HG02870 (cell line): Measurements from ENCODE around the gene AGPS.
"Not testable (repeated sequence)": the region's sequence is repeated elsewhere in the genome, so short reads cannot be mapped to it uniquely, and the experiment has no call there.

Experiments
- ATAC-seq: cut with Tn5 transposase; IDR thresholded peaks from one replicate; pipeline ENCODE4 v1.9.1; 2021; ENCODE audit warnings: mild to moderate bottlenecking, moderate library complexity; ENCODE audit not compliant: unreplicated experiment

The AGPS gene

DNA sequence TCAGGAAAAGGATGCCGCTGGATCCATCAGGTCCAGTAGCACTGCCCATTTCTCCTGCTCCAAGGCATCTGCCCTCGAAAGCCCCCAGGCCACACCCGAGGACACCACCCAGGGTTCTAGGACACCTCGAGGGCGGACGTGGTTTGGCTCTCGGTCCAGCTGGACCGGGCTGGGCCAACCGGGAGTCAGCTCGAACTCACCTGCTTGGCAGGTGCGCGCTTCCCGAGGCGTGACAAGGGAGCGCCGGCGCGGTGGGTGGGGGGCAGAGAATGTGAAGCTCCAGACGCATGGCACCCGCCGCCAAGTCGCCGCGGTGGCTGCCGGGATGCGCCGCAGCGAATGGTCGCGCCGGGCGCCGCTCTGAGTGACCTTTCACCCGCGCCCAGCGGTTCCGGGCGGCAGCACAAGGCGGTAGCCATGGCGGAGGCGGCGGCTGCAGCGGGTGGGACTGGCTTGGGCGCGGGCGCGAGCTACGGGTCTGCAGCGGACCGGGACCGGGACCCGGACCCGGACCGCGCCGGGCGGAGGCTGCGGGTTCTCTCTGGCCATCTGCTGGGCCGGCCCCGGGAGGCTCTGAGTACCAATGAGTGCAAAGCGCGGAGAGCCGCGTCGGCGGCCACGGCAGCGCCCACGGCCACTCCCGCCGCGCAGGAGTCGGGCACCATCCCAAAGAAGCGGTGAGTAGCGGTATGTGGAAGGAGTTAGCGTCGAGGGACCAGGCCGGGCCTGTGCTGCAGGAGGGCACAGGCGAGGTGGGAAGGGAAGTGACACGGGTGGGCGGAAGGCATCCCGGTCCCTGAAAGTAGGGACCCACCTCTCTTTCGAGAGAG lies at the start of gene AGPS:
AGPS (plus strand) TSS at position 401 of the 830 bp plus-strand sequence; CDS start at position 418, 17 bp downstream.
- peak; percentile 80 for ATAC-seq

DNA sequence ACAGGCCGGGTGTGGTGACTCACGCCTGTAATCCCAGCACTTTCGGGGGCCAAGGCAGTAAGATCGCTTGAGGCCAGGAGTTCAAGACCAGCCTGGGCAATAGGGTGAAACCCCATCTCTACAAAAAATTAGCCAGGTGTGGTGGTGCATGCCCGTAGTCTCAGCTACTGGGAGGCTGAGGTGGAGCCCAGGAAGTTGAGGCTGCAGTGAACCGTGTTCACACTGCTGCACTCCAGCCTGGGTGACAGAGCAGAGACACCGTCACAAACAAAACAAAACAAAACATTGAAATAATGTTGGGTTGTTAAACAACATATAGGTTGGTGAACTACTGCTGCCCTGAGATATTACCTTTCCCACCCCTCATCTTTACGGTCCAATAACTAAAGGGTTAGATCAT lies 48.8 kb upstream of the AGPS start:
- ATAC-seq: no peak

DNA sequence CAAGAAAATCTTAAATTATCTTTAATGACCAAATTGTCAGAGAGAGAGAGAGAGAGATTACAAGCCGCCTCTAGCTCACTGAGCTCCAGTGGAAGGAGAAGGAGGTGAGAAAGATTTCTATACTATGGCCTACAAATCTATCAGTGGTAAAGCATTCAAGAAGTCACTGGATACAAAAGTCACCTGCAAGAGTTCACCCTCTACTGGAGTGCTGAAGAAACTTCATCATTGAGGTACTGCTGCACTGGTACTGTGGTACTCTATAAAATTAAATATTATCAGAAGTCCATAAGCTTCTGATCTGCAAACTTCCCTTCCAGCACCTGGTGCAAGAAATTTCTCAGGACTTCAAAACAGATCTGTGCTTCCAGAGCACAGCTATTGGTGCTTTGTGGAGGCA lies 48.3 kb upstream of the AGPS start:
- ATAC-seq: no peak

DNA sequence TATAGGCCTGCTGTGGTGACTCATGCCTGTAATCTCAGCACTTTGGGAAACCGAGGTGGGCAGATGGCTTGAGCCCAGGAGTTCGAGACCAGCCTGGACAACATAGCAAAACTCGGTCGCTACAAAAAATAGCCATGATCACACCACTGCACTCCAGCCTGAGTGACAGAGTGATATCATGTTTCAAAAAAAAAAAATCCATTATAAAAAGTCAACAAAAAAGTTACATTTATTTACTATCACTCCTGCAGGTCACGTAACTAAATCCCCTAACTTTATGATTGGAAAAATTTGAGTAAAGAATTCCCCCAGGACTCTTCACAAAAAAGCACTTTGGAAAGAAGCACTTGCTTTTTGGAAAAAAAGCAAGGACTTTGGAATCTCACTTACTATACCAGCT lies 46.4 kb upstream of the AGPS start:
- ATAC-seq: no peak

DNA sequence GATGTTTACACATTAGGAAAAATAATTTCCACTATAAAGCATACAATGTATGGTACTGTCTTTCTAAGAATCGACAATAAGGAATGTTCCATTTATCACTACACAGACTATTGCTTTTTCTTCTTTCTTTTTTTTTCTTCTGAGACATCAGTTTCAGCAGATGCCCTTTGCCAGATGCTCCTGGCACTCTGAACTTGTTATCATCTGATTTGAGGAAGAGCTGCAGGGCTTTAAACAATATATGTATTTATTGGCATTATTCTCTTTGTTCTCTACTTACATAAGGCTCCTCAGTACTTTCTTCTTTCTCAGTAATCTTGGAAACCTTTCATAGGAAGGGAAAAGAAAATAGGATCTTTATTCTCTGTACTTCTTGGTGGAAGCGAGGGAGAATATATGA lies 45.0 kb upstream of the AGPS start:
- no peak for ATAC-seq

DNA sequence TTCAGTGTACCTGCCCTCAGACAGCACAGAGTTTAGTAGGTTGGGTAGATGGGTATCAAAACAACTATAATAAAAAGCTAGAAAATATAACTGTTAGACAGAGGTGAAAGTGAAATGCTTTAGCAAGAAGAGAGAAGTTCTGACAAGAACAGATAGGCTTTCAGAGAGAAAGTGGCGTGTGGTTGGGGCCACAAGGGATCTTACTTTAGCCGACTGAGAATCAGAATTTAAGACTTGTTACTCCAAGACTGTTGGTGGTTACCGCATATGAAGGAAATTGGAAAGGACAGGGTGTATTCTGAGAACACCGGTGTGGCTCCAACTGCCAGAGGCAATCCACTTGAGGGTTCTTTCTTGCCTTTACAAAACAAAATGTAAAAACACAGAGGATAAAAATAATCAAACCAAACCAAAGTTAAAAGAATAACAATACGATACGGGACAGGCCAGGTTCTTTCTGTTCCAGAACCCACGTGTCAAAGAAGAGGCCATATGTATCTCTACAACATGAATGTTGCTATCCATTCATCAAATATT lies 44.4 kb upstream of the AGPS start:
- peak; percentile 52 for ATAC-seq

DNA sequence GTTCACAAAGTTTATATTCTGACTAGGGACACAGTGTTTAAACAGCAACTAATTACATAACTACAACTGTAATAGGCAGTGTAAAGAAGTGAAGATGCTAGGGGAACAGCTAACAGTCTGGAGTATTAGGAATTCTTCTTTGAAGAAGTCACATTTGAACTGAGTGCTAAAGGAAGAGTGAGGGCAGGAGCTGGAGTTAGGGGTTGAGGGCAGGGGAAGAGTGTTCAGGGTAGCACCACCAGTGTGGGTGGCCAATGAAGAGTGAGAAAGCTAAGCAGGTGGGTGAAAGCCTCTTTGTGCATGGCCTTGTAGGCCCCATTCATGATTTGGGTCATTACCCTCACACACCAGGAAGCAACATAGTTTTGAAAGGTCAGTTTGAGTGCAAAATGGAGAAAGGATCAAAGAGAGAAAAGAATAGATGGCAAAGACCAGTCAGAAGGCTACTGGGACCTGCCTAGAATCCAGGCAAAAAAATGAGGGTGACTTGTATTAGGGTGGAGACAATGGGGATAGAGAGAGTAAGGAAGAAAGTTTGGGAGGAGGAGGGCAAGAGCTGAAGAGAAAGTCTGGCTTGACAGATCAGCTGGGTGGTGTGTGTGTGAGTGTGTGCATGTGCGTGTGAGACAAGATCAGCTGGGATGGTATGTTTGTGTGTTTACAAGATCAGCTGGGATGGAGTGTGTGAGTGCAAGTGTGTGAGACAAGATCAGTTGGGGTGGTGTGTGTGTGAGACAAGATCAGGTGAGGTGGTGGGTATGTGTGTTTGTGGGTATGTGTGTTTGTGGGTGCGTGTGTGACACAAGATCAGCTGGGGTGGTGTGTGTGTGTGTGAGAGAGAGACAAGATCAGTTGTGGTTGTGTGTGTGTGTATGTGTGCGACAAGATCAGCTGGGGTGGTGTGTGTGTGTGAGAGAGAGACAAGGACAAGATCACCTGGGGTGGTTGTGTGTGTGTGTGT lies 43.6 kb upstream of the AGPS start:
- ATAC-seq: peak; percentile 50

DNA sequence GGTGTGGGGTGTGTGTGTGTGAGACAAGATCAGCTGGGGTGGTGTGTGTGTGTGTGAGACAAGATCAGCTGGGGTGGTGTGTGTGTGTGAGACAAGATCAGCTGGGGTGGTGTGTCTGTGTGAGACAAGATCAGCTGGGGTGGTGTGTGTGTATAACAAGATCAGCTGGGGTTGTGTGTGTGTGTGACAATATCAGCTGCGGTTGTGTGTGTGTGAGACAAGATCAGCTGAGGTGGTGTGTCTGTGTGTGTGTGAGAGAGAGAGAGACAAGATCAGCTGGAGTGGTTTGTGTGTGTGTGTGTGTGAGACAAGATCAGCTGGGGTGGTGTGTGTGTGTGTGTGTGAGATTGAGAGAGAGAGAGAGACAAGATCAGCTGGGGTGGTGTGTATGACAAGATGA lies 41.9 kb upstream of the AGPS start:
- not testable (repeated sequence) for ATAC-seq

DNA sequence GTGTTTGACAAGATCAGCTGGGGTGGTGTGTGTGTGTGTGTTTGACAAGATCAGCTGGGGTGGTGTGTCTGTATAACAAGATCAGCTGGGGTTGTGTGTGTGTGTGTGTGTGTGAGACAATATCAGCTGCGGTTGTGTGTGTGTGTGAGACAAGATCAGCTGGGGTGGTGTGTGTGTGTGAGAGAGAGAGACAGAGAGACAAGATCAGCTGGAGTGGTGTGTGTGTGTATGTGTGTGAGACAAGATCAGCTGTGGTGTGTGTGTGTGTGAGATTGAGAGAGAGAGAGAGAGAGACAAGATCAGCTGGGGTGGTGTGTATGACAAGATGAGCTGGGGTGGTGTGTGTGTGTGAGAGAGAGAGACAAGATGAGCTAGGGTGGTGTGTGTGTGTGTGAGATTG lies 41.5 kb upstream of the AGPS start:
- not testable (repeated sequence) for ATAC-seq

DNA sequence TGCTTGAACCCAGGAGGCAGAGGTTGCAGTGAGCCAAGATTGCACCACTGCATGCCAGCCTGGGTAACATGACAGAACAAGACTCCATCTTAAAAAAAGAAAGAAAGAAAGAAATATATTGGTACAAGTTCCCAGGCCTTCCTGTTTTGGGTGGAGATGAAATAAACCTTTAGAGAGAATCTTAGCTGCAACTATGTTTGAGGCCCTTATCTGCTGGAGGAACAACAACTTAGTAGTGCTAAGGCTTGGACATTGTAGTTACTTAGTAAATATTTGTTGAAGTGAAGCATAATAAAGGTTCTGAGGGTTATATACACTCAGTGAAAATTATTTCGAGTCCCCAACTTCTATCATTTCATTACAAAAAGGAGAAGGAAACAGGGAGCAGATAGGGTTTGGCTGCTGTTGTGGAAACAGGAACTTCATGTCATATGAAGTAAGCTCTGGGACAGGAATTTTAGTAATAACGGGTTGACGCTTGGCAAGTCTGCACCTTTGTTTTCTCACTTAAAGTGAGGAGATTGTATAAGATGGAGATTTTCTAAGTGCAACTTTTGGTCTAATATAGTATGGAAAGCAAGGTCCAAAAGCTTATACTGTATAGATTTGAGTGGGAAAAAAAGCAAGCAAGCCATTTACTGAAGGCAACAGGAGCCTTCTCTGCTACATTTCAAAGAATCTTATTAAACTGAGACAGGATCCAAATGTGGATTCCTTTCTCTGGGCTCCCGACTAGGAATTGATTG lies 40.0 kb upstream of the AGPS start:
- ATAC-seq: no peak

DNA sequence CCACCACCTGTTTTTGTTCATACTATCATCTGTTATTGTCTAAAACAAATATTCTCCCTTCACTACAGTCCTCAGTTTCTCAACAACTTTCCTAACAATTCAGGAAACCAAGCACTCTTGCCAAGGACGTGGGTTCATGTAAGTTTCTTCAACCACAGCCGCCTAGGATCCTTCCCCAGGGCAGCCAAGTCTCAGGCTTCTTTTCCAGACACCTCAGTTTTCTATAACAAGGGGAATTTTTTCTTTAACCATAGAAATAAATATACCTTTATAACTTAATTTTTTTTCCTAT lies 39.4 kb upstream of the AGPS start:
- ATAC-seq: no peak

DNA sequence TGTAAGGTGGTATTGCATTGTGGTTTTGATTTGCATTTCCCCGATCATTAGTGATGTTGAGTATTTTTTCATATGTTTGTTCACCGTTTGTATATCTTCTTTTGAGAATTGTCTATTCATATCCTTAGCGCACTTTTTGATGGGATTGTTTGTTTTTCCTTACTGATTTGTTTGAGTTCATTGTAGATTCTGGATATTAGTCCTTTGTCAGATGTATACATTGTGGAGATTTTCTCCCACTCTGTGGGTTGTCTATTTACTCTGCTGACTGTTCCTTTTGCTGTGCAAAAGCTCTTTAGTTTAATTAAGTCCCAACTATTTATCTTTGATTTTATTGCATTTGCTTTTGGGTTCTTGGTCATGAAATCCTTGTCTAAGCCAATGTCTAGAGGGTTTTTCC lies 38.0 kb upstream of the AGPS start:
- ATAC-seq: not testable (repeated sequence)

DNA sequence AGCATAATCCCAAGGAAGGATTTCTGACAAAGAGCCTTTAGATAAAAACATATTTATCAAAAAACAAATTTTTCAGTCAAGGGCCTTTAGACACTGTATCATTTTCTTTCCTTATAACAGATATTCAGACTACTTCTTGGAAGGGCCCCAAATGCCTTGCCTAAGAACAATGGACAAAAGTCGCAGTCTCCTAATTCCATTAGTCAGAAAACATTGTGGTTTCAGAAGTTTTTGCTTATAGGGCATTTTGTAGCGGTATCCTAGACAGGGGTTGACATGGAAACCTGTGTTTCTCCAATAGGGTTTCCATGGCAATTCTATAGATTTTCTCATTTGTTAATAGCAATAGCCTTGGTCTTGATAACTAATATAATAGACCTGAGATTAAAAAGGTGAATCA lies 36.7 kb upstream of the AGPS start:
- ATAC-seq: no peak

DNA sequence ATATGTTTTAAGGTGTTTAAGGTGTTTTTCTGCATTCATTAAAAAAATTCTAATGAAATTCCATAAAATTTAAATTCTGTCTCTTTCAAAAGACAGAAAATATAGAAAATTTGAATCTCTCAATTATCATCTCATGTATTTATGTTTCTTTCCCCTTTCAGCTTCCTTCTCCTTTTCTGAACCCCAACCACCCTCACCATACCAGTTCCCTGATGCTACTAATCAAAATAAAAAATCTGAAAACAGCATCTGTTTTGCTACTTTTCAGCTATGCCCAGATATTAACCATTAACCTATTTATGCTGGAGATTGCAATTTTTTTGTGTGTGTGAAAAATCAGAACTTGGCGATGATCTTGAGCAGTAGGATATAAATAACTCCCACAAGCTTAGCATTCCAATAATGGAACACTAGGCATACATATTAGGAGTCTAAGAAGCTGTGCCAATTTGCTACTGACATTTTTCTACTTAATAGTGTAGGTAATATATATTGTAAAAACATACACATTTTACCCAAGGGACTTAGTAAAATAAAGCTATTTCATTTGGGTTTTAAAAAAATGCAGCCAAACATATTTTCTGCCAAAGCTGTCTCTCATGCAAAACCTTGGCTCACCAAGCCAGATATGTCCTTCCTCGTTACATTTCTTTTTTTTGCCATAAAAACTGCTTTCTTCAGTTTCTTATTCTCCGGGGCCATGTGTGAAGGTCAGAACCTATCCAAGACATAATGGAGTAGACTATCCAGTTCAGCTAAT lies 32.6 kb upstream of the AGPS start:
- no peak for ATAC-seq

DNA sequence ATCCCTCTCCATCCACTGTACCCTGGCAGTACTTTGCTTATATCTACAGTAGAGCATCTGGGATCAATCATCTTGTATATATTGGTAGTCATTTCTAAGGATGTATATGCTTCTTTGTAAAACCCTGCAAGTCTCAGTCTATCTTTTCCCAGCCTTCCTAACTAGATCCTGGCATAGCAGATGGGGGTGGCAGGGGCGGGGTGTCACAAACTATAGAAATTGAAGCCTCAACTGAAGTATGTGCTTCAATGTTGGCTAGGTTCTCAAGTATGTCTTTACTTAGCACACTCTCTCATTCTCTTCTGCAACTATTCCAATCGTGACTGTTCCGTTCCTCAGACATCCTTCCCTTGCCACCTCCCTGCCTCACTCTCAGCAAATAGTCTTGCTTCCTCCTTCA lies 30.1 kb upstream of the AGPS start:
- ATAC-seq: no peak

DNA sequence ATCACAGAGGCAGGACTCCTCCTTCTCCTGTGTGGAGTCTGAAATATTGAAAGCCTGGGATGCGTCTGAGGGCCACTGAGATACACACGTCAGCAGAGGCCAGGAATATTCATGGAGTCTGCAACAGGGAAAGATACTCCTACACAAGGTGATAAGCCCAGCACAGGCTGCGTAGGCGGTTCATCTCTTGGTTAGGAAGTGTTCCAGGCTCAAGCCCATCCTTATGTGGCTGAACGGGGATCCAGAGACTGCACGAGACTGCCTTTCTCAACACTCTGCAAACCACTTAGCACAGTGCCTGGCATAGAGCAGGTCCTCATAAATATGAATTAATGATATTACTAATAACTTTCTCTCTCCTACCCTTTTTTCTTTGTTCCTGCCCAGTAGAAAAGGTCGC lies 29.2 kb upstream of the AGPS start:
- no peak for ATAC-seq

DNA sequence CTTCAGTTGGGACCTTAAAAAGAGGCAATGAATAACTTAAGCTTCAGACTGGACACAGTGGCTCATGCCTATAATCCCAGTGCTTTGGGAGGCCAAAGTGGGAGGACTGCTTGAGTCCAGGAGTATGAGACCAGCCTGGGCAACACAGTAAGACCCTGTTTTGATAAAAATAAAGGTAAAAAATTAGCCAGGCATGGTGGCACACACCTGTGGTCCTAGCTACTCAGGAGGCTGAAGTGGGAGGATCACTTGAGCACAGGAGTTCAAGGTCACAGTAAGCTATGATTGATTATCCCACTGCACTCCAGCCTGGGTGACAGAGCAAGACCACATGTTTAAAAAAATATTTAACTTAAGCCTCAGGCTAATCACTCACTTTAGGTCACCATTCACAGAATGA lies 26.8 kb upstream of the AGPS start:
- ATAC-seq: not testable (repeated sequence)

DNA sequence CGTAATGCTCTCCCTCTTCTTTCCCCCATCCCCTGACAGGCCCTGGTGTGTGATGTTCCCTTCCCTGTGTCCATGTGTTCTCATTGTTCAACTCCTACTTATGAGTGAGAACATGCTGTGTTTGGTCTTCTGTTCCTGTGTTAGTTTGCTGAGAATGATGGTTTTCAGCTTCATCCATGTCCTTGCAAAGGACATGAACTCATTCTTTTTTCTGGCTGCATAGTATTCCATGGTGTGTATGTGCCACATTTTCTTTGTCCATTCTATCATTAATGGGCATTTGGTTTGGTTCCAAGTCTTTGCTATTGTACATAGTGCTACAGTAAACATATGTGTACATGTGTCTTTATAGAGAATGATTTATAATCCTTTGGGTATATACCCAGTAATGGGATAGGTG lies 24.6 kb upstream of the AGPS start:
- not testable (repeated sequence) for ATAC-seq

DNA sequence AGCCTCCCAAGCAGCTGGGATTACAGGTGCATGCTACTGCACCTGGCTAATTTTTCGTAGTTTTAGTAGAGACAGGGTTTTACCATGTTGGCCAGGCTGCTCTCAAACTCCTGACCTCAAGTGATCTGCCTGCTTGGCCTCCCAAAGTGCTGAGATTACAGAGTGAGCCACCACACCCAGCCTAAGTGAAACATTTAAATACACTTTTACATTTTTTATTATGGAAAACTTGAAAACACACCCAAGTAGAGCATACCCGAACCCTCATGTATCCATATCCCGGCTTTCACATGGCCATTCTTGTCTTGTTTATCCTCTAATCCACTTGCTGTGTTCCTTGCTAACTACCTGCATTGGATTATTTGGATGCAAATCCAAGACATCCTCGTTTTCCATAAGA lies 13.2 kb upstream of the AGPS start:
- ATAC-seq: no peak

DNA sequence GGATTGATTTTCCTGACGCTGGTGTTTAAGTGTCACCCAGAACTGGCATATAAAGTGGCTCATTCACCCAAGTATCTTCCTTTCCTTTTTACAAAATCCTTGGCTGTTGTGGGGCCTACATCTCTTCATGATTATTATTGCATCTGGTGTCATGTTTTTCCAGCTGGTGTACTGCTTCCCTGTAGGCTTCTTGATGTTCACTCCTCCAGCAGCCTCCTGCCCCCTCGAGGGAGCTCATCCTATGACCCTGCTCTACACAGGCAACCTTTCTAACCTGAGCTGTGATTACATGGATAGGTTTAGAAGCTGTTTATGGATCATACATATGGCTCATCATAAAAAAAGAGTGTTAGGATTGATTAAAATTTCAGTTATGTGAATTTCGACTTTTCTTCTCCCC lies 12.4 kb upstream of the AGPS start:
- ATAC-seq: no peak
